Prostate gland (tissue), 2 donors: ENCODE results near the gene NFIX.

Experiments
- CTCF ChIP-seq, 4 experiments: fragments of 200-600 bp in 2 of 4; fragments of 450-650 bp in 2 of 4; sonication (generic) in 2 of 4; IDR thresholded peaks; 1 replicate in 3 of 4; 2 replicates in 1 of 4; pipeline ENCODE4 v1.5.1; 2016 to 2019; ENCODE audit warnings: antibody characterized with exemption in 4 of 4, mild to moderate bottlenecking in 2 of 4, moderate library complexity in 2 of 4
- POLR2A ChIP-seq: fragments of 450-650 bp; IDR thresholded peaks from one replicate; pipeline ENCODE4 v1.6.1; 2016; ENCODE audit warnings: antibody characterized with exemption, mild to moderate bottlenecking
- POLR2AphosphoS5 ChIP-seq: sonication (generic); formaldehyde crosslinking; IDR thresholded peaks from one replicate; pipeline ENCODE4 v1.6.1; 2017; ENCODE audit warnings: antibody characterized with exemption

GRCh38 chr19:13097463-13098258 is 102.4 kb downstream of the NFIX start:
- no peak for TF ChIP-seq CTCF (IDR thresholded peaks at IDR 0.05)
- no peak for TF ChIP-seq POLR2AphosphoS5
- no peak for TF ChIP-seq POLR2A
